Measurements from ENCODE around the gene AP5S1. TPM values are rescaled to one million over a fixed set of nuclear protein-coding genes. Genes with fewer than 3 reads are reported as not detected.

The AP5S1 gene
- total and polyA plus RNA-seq, 10 of the 15 experiments (the other 5 are each of a cell fraction or from before 2014, with no cell fraction given) = 3.8 to 13.2 (median 7.8) TPM

- TF ChIP-seq BACH1 (IDR thresholded peaks at IDR 0.05; ENCODE audit: borderline replicate concordance) = no peak
- TF ChIP-seq, protein P1, sequence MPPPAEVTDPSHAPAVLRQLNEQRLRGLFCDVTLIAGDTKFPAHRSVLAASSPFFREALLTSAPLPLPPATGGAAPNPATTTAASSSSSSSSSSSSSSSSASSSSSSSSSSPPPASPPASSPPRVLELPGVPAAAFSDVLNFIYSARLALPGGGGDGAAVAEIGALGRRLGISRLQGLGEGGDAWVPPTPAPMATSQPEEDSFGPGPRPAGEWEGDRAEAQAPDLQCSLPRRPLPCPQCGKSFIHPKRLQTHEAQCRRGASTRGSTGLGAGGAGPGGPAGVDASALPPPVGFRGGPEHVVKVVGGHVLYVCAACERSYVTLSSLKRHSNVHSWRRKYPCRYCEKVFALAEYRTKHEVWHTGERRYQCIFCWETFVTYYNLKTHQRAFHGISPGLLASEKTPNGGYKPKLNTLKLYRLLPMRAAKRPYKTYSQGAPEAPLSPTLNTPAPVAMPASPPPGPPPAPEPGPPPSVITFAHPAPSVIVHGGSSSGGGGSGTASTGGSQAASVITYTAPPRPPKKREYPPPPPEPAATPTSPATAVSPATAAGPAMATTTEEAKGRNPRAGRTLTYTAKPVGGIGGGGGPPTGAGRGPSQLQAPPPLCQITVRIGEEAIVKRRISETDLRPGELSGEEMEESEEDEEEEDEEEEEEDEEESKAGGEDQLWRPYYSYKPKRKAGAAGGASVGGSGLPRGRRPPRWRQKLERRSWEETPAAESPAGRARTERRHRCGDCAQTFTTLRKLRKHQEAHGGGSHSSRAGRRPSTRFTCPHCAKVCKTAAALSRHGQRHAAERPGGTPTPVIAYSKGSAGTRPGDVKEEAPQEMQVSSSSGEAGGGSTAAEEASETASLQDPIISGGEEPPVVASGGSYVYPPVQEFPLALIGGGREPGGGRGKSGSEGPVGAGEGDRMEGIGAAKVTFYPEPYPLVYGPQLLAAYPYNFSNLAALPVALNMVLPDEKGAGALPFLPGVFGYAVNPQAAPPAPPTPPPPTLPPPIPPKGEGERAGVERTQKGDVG (CRISPR knock-in tag; IDR thresholded peaks at IDR 0.05) = no peak
Measured at GRCh38 chr20:3814928-3815495, 5.3 kb upstream of the AP5S1 start (continued).

DNA sequence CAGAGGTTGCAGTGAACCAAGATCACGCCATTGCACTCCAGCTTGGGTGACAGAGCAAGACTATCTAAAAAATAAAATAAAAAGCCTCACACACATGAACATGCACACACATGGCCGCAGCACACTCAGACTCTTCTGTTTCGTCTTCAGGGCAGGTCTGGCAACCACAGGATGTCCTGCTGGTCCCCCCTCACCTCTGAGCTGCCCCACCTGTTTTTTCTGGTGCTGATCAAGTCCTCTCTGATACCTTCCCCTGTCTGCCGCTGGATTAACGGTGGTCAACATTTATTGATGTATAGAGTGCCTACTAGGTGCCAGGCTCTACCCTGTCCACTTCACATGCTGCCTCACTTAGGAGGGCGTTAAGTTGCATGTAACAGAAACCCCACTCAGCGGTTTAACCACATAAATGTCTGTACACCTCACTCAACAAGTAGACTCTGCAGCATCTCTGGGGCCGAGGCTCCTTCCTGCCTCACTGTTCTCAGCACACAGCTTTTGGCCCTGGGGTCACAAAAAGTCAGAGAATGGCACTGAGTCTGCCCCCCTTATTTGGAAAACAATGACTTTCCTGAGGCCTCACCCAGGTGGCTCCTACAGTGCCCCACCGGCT lies 4.5 kb upstream of the AP5S1 start:
- peaks cover 2% of the 10 kb centered on the region for H3K79me2 ChIP-seq (ENCODE audit: control insufficient read depth, insufficient read depth, low read length)
- ChIA-PET RAD21 (ENCODE audit: unreplicated experiment) (no interaction called here), POLR2A (no interaction called here), SMC1A (ENCODE audit: uncharacterized antibody, unreplicated experiment) (no interaction called here), CTCF (interaction anchor here (5.5 kb wide), 1 partner anchor 28 kb away, joined by 85 read pairs; the partner anchor contains the start of gene CENPB)
- H3K27ac ChIP-seq (ENCODE audit: control insufficient read depth, insufficient read depth) = no peak overlapping the region
- H4K20me1 ChIP-seq (ENCODE audit: control insufficient read depth, insufficient read depth) = no peaks in the 10 kb centered on the region
- no peak overlapping the region for H3K9ac ChIP-seq (ENCODE audit: control insufficient read depth, insufficient read depth, low read length)
- DNase-seq (ENCODE audit: low read depth, low spot score) (no peak), FAIRE-seq (no peak), ATAC-seq (no peak)
- H3K9me3 ChIP-seq (replicated peaks; ENCODE audit: control insufficient read depth, insufficient read depth, low read length) = no peaks in the 10 kb centered on the region
- no TSS peak for BruUV-seq (replicated peaks)
- H2AFZ ChIP-seq (ENCODE audit: control insufficient read depth, low read depth, low read length) = no peak overlapping the region
- H3K4me3 ChIP-seq = no peak overlapping the region
- intact Hi-C loops (cut with micrococcal nuclease; ENCODE audit: unreplicated experiment) = no loop called here
- H3K36me3 ChIP-seq (ENCODE audit: control insufficient read depth in 2 of 2, insufficient read depth in 2 of 2, low read length in 1 of 2) = no peaks in the 10 kb centered on the region
- no peak overlapping the region for H3K4me2 ChIP-seq (ENCODE audit: control insufficient read depth, insufficient read depth)
- H3K4me1 ChIP-seq (ENCODE audit: control insufficient read depth, insufficient read depth, low read length) = peaks cover 14% of the 10 kb centered on the region
- in situ Hi-C loops (cut with MboI) = no loop called here
- WGBS (ENCODE audit: insufficient coverage, insufficient replicate concordance, low lambda C conversion rate, missing lambda C conversion rate) = 17% methylated on average over 9 of the region's 9 CpGs
- TF ChIP-seq CREB1 (IDR thresholded peaks at IDR 0.05; ENCODE audit: low read depth) = no peak
- no peak for TF ChIP-seq CBX5 (IDR thresholded peaks at IDR 0.05; ENCODE audit: low read depth)
- TF ChIP-seq ATF3 (IDR thresholded peaks at IDR 0.05; ENCODE audit: borderline replicate concordance, extremely low read depth, low read depth, low read length) = no peak
- TF ChIP-seq, protein P2, sequence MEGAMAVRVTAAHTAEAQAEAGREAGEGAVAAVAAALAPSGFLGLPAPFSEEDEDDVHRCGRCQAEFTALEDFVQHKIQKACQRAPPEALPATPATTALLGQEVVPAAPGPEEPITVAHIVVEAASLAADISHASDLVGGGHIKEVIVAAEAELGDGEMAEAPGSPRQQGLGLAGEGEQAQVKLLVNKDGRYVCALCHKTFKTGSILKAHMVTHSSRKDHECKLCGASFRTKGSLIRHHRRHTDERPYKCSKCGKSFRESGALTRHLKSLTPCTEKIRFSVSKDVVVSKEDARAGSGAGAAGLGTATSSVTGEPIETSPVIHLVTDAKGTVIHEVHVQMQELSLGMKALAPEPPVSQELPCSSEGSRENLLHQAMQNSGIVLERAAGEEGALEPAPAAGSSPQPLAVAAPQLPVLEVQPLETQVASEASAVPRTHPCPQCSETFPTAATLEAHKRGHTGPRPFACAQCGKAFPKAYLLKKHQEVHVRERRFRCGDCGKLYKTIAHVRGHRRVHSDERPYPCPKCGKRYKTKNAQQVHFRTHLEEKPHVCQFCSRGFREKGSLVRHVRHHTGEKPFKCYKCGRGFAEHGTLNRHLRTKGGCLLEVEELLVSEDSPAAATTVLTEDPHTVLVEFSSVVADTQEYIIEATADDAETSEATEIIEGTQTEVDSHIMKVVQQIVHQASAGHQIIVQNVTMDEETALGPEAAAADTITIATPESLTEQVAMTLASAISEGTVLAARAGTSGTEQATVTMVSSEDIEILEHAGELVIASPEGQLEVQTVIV (IDR thresholded peaks at IDR 0.05; ENCODE audit: borderline replicate concordance, partially characterized antibody) = no peak
- TF ChIP-seq RAD51 (IDR thresholded peaks at IDR 0.05) = no peak
- TF ChIP-seq PKNOX1 (IDR thresholded peaks at IDR 0.05) = no peak
- TF ChIP-seq ESRRA (IDR thresholded peaks at IDR 0.05; ENCODE audit: low read length) = no peak
- no peak for TF ChIP-seq KDM1A (IDR thresholded peaks at IDR 0.05; ENCODE audit: borderline replicate concordance)
- TF ChIP-seq, protein P3, sequence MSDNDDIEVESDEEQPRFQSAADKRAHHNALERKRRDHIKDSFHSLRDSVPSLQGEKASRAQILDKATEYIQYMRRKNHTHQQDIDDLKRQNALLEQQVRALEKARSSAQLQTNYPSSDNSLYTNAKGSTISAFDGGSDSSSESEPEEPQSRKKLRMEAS (IDR thresholded peaks at IDR 0.05; ENCODE audit: low read depth, low read length) = no peak
- no peak for TF ChIP-seq IRF5 (IDR thresholded peaks at IDR 0.05; ENCODE audit: borderline replicate concordance)
- H3K27me3 ChIP-seq (replicated peaks in 1 of 2; ENCODE audit: control insufficient read depth in 2 of 2, insufficient read depth in 2 of 2, low read length in 1 of 2) = no peaks in the 10 kb centered on the region
